Testis (tissue), 3 donors: ENCODE data around the gene C1D. TPM values are rescaled to one million over a fixed set of nuclear protein-coding genes. Genes with fewer than 3 reads are reported as not detected.
"Not testable (repeated sequence)": the region's sequence is repeated elsewhere in the genome, so short reads cannot be mapped to it uniquely, and the experiment has no call there.

Experiments
- DNase-seq: peaks from one replicate; pipeline ENCODE4 v3.0.0-alpha.2; 2019
- H3K27ac ChIP-seq, 2 donors: fragments of 200-600 bp; sonication (generic); one replicate each; pipeline ENCODE4 v1.5.1; 2019
- H3K27me3 ChIP-seq: fragments of 200-600 bp; sonication (generic); one replicate; pipeline ENCODE4 v1.5.1; 2019
- H3K36me3 ChIP-seq: fragments of 200-600 bp; sonication (generic); one replicate; pipeline ENCODE4 v1.5.1; 2017; ENCODE audit warnings: low read depth; ENCODE audit errors: missing control alignments
- H3K4me1 ChIP-seq: fragments of 200-600 bp; sonication (generic); one replicate; pipeline ENCODE4 v1.5.1; 2019
- H3K4me3 ChIP-seq, 2 donors: fragments of 200-600 bp; sonication (generic); one replicate each; pipeline ENCODE4 v1.5.1; 2017 to 2019
- H3K9me3 ChIP-seq: fragments of 200-600 bp; sonication (generic); one replicate; pipeline ENCODE4 v1.5.1; 2017
- POLR2A ChIP-seq: fragments of 450-650 bp; IDR thresholded peaks from one replicate; pipeline ENCODE4 v1.6.1; 2017; ENCODE audit warnings: antibody characterized with exemption, mild to moderate bottlenecking, moderate library complexity
- WGBS, 2 donors: methylation state at CpG; one replicate each; pipeline ENCODE4 v1.1.5; 2018; 5-methylcytosine and 5-hydroxymethylcytosine counted together
- intact Hi-C: fragments of 100-400 bp; cut with DNase I; formaldehyde crosslinking; loops from one replicate; pipeline ENCODE4 v1.15.1; 2023; ENCODE audit warnings: low total_unique reads
- polyA plus RNA-seq: library from polyadenylated mRNA; stranded (reverse); fragments of 350-450 nt; fragmentation: Illumina TruSeq; extraction: RNeasy Lipid Tissue Mini Kit (QIAGEN cat#74804); gene quantifications from one replicate; pipeline ENCODE4 v1.2.3, GENCODE V29; 2014; ENCODE audit warnings: low read depth, low replicate concordance; ENCODE audit not compliant: insufficient read depth
- total RNA-seq, 2 donors: library from RNA; depleted of rRNA; stranded (reverse); fragments of >200 nt; gene quantifications; one replicate each; pipeline ENCODE4 v1.2.3, GENCODE V29; 2016
- TF ChIP-seq, protein P1 (sequence below), 3 experiments: fragments of 450-650 bp in 2 of 3; fragments of 200-600 bp in 1 of 3; sonication (generic) in 1 of 3; IDR thresholded peaks; one replicate each; pipeline ENCODE4 v1.5.1; 2016 to 2019; ENCODE audit warnings: antibody characterized with exemption in 3 of 3, mild to moderate bottlenecking in 2 of 3, moderate library complexity in 1 of 3

Gene C1D
- total and polyA plus RNA-seq, 3 donors from 2014 or later = 27.0 to 34.0 (median 31.7) TPM

DNA sequence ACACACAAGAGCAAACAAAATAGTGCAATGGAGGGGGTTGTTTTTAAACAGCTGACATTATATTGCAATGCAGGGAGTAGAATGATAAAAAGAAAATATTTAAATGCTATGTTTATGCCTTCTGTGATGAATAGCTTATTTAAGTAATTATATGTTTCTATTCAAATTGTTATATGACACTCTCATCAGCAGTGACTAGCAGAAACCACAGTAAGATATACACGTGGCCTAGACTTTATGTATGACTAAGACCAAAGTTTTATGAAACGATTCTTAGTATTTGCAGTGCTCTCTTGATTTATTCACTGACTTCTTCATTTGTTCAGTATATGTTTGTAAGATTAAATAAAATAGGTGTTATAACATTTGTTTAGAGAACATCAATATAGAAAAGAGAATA lies 26.1 kb upstream of the C1D start:
- Histone ChIP-seq H3K4me3 (no peak overlapping the region), H3K9me3 (no peaks in the 10 kb centered on the region), H3K4me1 (no peaks in the 10 kb centered on the region), H3K36me3 (no peaks in the 10 kb centered on the region), H3K27ac (no peak overlapping the region), H3K27me3 (no peaks in the 10 kb centered on the region)
- WGBS, 2 donors = 89 to 91% methylated on average over 2 of the region's 2 CpGs
- DNase-seq = no peak
- intact Hi-C loops = no loop called here
- no peak for TF ChIP-seq POLR2A
- TF ChIP-seq, protein P1, sequence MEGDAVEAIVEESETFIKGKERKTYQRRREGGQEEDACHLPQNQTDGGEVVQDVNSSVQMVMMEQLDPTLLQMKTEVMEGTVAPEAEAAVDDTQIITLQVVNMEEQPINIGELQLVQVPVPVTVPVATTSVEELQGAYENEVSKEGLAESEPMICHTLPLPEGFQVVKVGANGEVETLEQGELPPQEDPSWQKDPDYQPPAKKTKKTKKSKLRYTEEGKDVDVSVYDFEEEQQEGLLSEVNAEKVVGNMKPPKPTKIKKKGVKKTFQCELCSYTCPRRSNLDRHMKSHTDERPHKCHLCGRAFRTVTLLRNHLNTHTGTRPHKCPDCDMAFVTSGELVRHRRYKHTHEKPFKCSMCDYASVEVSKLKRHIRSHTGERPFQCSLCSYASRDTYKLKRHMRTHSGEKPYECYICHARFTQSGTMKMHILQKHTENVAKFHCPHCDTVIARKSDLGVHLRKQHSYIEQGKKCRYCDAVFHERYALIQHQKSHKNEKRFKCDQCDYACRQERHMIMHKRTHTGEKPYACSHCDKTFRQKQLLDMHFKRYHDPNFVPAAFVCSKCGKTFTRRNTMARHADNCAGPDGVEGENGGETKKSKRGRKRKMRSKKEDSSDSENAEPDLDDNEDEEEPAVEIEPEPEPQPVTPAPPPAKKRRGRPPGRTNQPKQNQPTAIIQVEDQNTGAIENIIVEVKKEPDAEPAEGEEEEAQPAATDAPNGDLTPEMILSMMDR (IDR thresholded peaks at IDR 0.05) = no peak

GRCh38 chr2:68086166-68086565 lies 23.4 kb upstream of the C1D start:
- DNase-seq = no peak
- no peak overlapping the region for H3K27ac ChIP-seq
- H3K36me3 ChIP-seq = no peaks in the 10 kb centered on the region
- TF ChIP-seq, protein P1 (IDR thresholded peaks at IDR 0.05) = no peak
- TF ChIP-seq POLR2A = no peak
- H3K9me3 ChIP-seq = no peaks in the 10 kb centered on the region
- no peaks in the 10 kb centered on the region for H3K4me1 ChIP-seq
- H3K4me3 ChIP-seq = no peak overlapping the region
- 77 to 91% methylated on average over 4 of the region's 4 CpGs for WGBS, 2 donors
- intact Hi-C loops = no loop called here
- no peaks in the 10 kb centered on the region for H3K27me3 ChIP-seq

DNA sequence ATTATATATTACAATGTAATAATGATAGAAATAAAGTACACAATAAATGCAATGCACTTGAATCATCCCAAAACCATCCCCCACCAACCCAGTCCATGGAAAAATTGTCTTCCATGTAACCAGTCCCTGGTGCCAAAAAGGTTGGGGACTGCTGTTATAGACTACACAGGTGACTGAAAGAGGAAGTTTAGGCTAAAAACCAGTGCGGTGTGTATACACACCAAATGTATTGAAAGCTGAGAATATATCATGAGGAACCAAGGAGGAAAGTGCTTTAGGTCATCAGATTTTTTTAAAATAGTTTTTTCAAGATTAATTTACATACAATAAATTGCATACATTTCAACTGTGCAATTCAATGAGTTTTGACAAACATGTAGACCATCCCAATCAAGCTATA lies 20.5 kb upstream of the C1D start:
- 97 to 100% methylated on average over 1 of the region's 1 CpG for WGBS, 2 donors
- DNase-seq = no peak

DNA sequence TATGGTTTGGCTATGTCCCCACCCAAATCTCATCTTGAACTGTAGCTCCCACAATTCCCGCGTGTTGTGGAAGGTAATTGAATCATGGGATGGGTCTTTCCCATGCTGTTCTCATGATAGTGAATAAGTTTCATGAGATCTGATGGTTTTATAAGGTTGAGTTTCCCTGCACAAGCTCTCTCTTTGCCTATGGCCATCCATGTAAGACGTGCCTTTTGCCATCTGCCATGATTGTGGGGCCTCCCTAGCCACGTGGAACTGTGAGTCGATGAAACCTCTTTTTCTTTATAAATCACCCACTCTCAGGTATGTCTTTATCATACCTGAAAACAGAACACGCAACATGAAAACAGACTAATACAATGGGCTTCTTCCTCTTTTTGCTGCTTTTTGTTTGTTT lies 11.2 kb upstream of the C1D start:
- Histone ChIP-seq H3K27ac (no peak overlapping the region), H3K9me3 (no peaks in the 10 kb centered on the region), H3K27me3 (no peaks in the 10 kb centered on the region), H3K36me3 (no peaks in the 10 kb centered on the region), H3K4me3 (no peak overlapping the region), H3K4me1 (no peaks in the 10 kb centered on the region)
- WGBS, 2 donors = 88% methylated on average over 6 of the region's 6 CpGs
- TF ChIP-seq, protein P1 (IDR thresholded peaks at IDR 0.05) = no peak
- no peak for TF ChIP-seq POLR2A
- no peak for DNase-seq
- intact Hi-C loops = no loop called here

More for the DNA sequence above, 20.5 kb upstream of the C1D start:
- Histone ChIP-seq H3K4me3 (no peak overlapping the region), H3K27me3 (no peaks in the 10 kb centered on the region), H3K9me3 (no peaks in the 10 kb centered on the region), H3K36me3 (no peaks in the 10 kb centered on the region), H3K4me1 (no peaks in the 10 kb centered on the region), H3K27ac (no peak overlapping the region)
- intact Hi-C loops = no loop called here
- no peak for TF ChIP-seq POLR2A
- TF ChIP-seq, protein P1 (IDR thresholded peaks at IDR 0.05) = no peak

GRCh38 chr2:68063797-68064646 lies 1.2 kb upstream of the C1D start:
- H3K36me3 ChIP-seq, H3K27ac ChIP-seq, H3K4me3 ChIP-seq, H3K4me1 ChIP-seq, H3K27me3 ChIP-seq, intact Hi-C loops, H3K9me3 ChIP-seq, DNase-seq: not testable (repeated sequence)
- 69 to 74% methylated on average over 14 to 19 of the region's 19 CpGs for WGBS, 2 donors
